A549 (cell line): ENCODE data around the gene KLK10. TPM values are rescaled to one million over a fixed set of nuclear protein-coding genes. Genes with fewer than 3 reads are reported as not detected.

Experiments used
- ATAC-seq, 2 experiments: fragments of 200-7000 bp in 1 of 2; fragments of >200 bp in 1 of 2; cut with Nextera tagmentation in 1 of 2; cut with Tn5 transposase in 1 of 2; 3 replicates each; pipeline versions ENCODE4 v1.8.0 to v1.9.1; 2018 to 2020; ENCODE audit warnings: mild to moderate bottlenecking in 1 of 2, moderate library complexity in 1 of 2
- CTCF ChIA-PET: fragments of 300-600 bp; sonication (Branson Sonifier 250); formaldehyde crosslinking; extraction: SDS; loops from one replicate; lab custom pipeline; 2021; ENCODE audit warnings: antibody characterized with exemption, inconsistent platforms; lab: Yijun Ruan, JAX
- POLR2A ChIA-PET: fragments of 350-600 bp; formaldehyde crosslinking; extraction: SDS; loops from one replicate; lab custom pipeline; 2021; ENCODE audit warnings: antibody characterized with exemption, inconsistent platforms; lab: Yijun Ruan, JAX
- DNase-seq, 2 experiments: peaks; one replicate each; pipeline versions ENCODE4 v3.0.0 to v3.0.0-alpha.2; 2011 to 2016; ENCODE audit warnings: low read depth in 1 of 2, low spot score in 1 of 2
- FAIRE-seq: peaks from 2 replicates; lab custom pipeline; 2011; peaks lifted over from hg19 to GRCh38; lab: Jason Lieb, UNC
- H3K27ac ChIP-seq, 2 experiments: fragments of >200 bp; sonication (Bioruptor Twin); formaldehyde crosslinking; 3 replicates each; pipeline ENCODE4 v1.5.1; 2016 to 2017
- H3K4me1 ChIP-seq: fragments of >200 bp; sonication (Bioruptor Twin); formaldehyde crosslinking; 3 replicates; pipeline ENCODE4 v1.6.1; 2016
- H3K4me2 ChIP-seq: fragments of >200 bp; sonication (Bioruptor Twin); formaldehyde crosslinking; 3 replicates; pipeline ENCODE4 v1.6.1; 2016
- H3K4me3 ChIP-seq: fragments of >200 bp; sonication (Bioruptor Twin); formaldehyde crosslinking; 3 replicates; pipeline ENCODE4 v1.5.1; 2016
- H3K9me3 ChIP-seq: fragments of >200 bp; sonication (Bioruptor Twin); formaldehyde crosslinking; 3 replicates; pipeline ENCODE4 v1.6.1; 2016
- BCL3 ChIP-seq: fragments of >200 bp; sonication (Bioruptor Twin); formaldehyde crosslinking; IDR thresholded peaks from 3 replicates; pipeline ENCODE4 v1.6.1; 2016
- BHLHE40 ChIP-seq: IDR thresholded peaks from 2 replicates; pipeline ENCODE4 v1.6.1; 2012; ENCODE audit warnings: low read depth, low read length, inconsistent platforms
- EHF ChIP-seq: fragments of 250-450 bp; sonication (Bioruptor Pico); IDR thresholded peaks from 2 replicates; pipeline ENCODE4 v1.5.0; 2020; ENCODE audit warnings: mild to moderate bottlenecking
- EP300 ChIP-seq, 2 experiments: fragments of >200 bp; sonication (Bioruptor Twin); formaldehyde crosslinking; IDR thresholded peaks; 2 replicates in 1 of 2; 3 replicates in 1 of 2; pipeline ENCODE4 v1.6.1; 2016 to 2017
- FOXS1 ChIP-seq: fragments of 250-450 bp; sonication (Bioruptor Pico); IDR thresholded peaks from 2 replicates; pipeline ENCODE4 v1.5.0; 2020; ENCODE audit warnings: mild to moderate bottlenecking, moderate library complexity
- HES2 ChIP-seq: fragments of >200 bp; sonication (Bioruptor Twin); formaldehyde crosslinking; IDR thresholded peaks from 2 replicates; pipeline ENCODE4 v1.6.1; 2016
- JUNB ChIP-seq: fragments of >200 bp; sonication (Bioruptor Twin); formaldehyde crosslinking; IDR thresholded peaks from 2 replicates; pipeline ENCODE4 v1.6.1; 2016
- MAX ChIP-seq: IDR thresholded peaks from 2 replicates; pipeline ENCODE4 v1.6.1; 2012
- MAZ ChIP-seq: fragments of 150-350 bp; IDR thresholded peaks from 2 replicates; pipeline ENCODE4 v1.6.1; 2014; ENCODE audit warnings: antibody characterized with exemption, low read depth, low read length, borderline replicate concordance
- NPAS2 ChIP-seq: fragments of 250-450 bp; sonication (Bioruptor Pico); IDR thresholded peaks from 2 replicates; pipeline ENCODE4 v1.8.0; 2022; ENCODE audit warnings: mild to moderate bottlenecking, moderate library complexity, borderline replicate concordance
- NR3C1 ChIP-seq: fragments of >200 bp; sonication (Bioruptor Twin); formaldehyde crosslinking; IDR thresholded peaks from 3 replicates; pipeline ENCODE4 v1.6.1; 2017
- POLR2AphosphoS2 ChIP-seq: conservative IDR thresholded peaks from 2 replicates; pipeline ENCODE4 v1.6.1; 2012; ENCODE audit warnings: low read length, improper control_type of control experiment, inconsistent platforms
- RARB ChIP-seq: fragments of 250-450 bp; sonication (Bioruptor Pico); IDR thresholded peaks from 2 replicates; pipeline ENCODE4 v1.8.0; 2021; ENCODE audit warnings: mild to moderate bottlenecking, moderate library complexity
- RFX5 ChIP-seq: fragments of 450-650 bp; IDR thresholded peaks from 2 replicates; pipeline ENCODE4 v1.7.1; 2014; ENCODE audit warnings: antibody characterized with exemption, mild to moderate bottlenecking, moderate library complexity
- RNF2 ChIP-seq: fragments of 200-600 bp; sonication (generic); IDR thresholded peaks from 2 replicates; pipeline ENCODE4 v1.6.1; 2016; ENCODE audit warnings: low read depth, mild to moderate bottlenecking, antibody characterized with exemption, moderate library complexity, borderline replicate concordance
- TFCP2L1 ChIP-seq: fragments of 250-450 bp; sonication (Bioruptor Pico); IDR thresholded peaks from 2 replicates; pipeline ENCODE4 v1.5.0; 2021; ENCODE audit warnings: mild to moderate bottlenecking
- TP53 ChIP-seq: fragments of 250-450 bp; sonication (Bioruptor Pico); IDR thresholded peaks from 2 replicates; pipeline ENCODE4 v1.5.0; 2021; ENCODE audit warnings: mild to moderate bottlenecking, moderate library complexity
- ZFP36 ChIP-seq: fragments of 450-650 bp; IDR thresholded peaks from 2 replicates; pipeline ENCODE4 v1.6.1; 2014; ENCODE audit warnings: borderline replicate concordance; ENCODE audit not compliant: partially characterized antibody
- ZSCAN20 ChIP-seq: fragments of 250-450 bp; sonication (Bioruptor Pico); IDR thresholded peaks from 2 replicates; pipeline ENCODE4 v1.8.0; 2022; ENCODE audit warnings: mild to moderate bottlenecking, moderate library complexity
- WGBS: methylation state at CpG from one replicate; pipeline ENCODE4 v1.1.6; 2017; ENCODE audit errors: missing lambda C conversion rate; 5-methylcytosine and 5-hydroxymethylcytosine counted together
- polyA plus RNA-seq, 4 experiments: library from polyadenylated mRNA; depleted of rRNA in 3 of 4; stranded (reverse); fragments of >200 nt; fragmentation: RNase III in 1 of 4; extraction: RNeasy Plus Mini Kit Qiagen cat#74134 plus additional on column Dnase treatment in 1 of 4; gene quantifications; 2 replicates in 3 of 4; 3 replicates in 1 of 4; pipeline ENCODE4 v1.2.3, GENCODE V29; 2011 to 2017
- TF ChIP-seq, protein P1 (sequence below): fragments of 450-650 bp; IDR thresholded peaks from 2 replicates; pipeline ENCODE4 v1.6.1; 2014; ENCODE audit warnings: antibody characterized with exemption

Gene KLK10
- polyA plus RNA-seq, 2 of the 4 experiments (the other 2 are of a cell fraction), result 0.18 TPM; not detected in 1

DNA sequence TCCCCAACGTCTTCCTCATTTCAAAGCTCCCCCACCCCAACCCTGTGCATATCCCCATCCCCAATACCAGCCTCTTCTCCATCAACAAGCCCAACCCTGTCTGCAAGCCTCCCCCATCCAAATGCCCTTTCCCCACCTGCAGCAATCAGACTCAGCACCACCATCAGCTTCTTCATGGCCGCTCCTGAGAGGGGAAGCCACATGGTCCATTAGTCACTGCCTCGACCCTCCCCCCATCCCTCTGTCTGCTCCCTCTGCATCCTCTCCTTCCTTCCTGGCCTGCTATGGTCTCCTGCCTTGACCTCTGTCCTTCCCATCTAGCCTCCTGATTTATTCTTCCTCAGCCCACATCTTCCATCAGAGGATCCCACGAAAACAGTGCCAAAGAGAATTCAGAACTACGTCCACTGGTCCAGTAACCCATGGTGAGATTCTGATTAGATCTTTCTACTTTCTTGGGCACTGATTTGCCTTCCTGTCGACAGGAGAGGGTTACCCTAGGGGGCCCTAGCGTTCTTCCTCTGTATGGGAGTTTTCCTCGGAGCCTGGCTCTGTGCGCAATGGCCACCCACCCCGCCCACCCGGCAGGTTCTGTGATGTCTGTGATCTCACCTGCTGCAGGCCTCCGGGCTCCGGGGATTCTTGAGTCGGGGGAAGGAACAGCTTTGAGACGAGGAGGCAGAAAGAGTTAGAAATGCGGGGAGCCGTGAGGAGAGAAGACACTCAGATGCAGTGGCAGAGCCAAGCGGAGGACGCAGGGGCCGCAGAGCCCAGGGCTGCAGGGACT is 51.4 kb downstream of the KLK10 start:
- ATAC-seq (no peak), FAIRE-seq (no peak), DNase-seq (no peak)
- Histone ChIP-seq H3K9me3 (peaks cover 5% of the 10 kb centered on the region; the same call in 1 of the 3 replicates), H3K4me3 (no peak overlapping the region), H3K4me2 (no peak overlapping the region), H3K4me1 (no peaks in the 10 kb centered on the region), H3K27ac (no peak overlapping the region)
- no peak for TF ChIP-seq NPAS2 (CRISPR knock-in tag)
- CTCF ChIA-PET, result interaction anchor here (0.7 to 1.4 kb wide), 3 partner anchors 38 to 126 kb away, joined by 3 to 4 read pairs (median 3); no protein-coding TSS in a partner anchor
- 62% methylated on average over 20 of the region's 20 CpGs for WGBS
- POLR2A ChIA-PET, result no interaction called here

- Histone ChIP-seq H3K4me1 (no peaks in the 10 kb centered on the region), H3K9me3 (peaks cover 5% of the 10 kb centered on the region; the same call in 2 of the 3 replicates), H3K4me3 (no peak overlapping the region), H3K4me2 (no peak overlapping the region), H3K27ac (no peak overlapping the region)
- ChIA-PET CTCF (no interaction called here), POLR2A (no interaction called here)
- no peak for DNase-seq
- FAIRE-seq, result no peak
- TF ChIP-seq EP300 (IDR thresholded peaks at IDR 0.05) (no peak), ZSCAN20 (no peak), JUNB (no peak), BCL3 (no peak), TFCP2L1 (CRISPR knock-in tag) (no peak), ZFP36 (no peak), HES2 (no peak), NR3C1 (no peak), RNF2 (no peak), MAZ (no peak), TP53 (no peak), POLR2AphosphoS2 (no peak), RARB (CRISPR knock-in tag) (no peak)
- TF ChIP-seq, protein P1, sequence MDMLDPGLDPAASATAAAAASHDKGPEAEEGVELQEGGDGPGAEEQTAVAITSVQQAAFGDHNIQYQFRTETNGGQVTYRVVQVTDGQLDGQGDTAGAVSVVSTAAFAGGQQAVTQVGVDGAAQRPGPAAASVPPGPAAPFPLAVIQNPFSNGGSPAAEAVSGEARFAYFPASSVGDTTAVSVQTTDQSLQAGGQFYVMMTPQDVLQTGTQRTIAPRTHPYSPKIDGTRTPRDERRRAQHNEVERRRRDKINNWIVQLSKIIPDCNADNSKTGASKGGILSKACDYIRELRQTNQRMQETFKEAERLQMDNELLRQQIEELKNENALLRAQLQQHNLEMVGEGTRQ, result no peak
- no peak for ATAC-seq
- WGBS, result 26% methylated on average over 3 of the region's 3 CpGs
Observed at GRCh38 chr19:50964266-50964665, 55.2 kb downstream of the KLK10 start.

GRCh38 chr19:50963381-50963780 is 56.1 kb downstream of the KLK10 start:
- FAIRE-seq (no peak), DNase-seq (no peak), ATAC-seq (no peak)
- Histone ChIP-seq H3K9me3 (peaks cover 5% of the 10 kb centered on the region; the same call in 2 of the 3 replicates), H3K4me3 (no peak overlapping the region), H3K4me1 (no peaks in the 10 kb centered on the region), H3K27ac (no peak overlapping the region), H3K4me2 (no peak overlapping the region)
- TF ChIP-seq RFX5 (no peak), FOXS1 (no peak), BHLHE40 (no peak), EHF (CRISPR knock-in tag) (no peak), TFCP2L1 (CRISPR knock-in tag) (no peak), MAX (no peak)
- CTCF ChIA-PET, result no interaction called here
- POLR2A ChIA-PET, result no interaction called here
- WGBS, result 32% methylated on average over 6 of the region's 6 CpGs

Other genes starting within 250 kb of the KLK10 start
- not detected in 2 replicates for gene GPR32, start 249.2 kb downstream of the KLK10 start, polyA plus RNA-seq (2011; rRNA removed)
- not detected in 3 replicates for gene GPR32, start 249.2 kb downstream of the KLK10 start, polyA plus RNA-seq (2017; fragmentation: RNase III; extraction: RNeasy Plus Mini Kit Qiagen cat#74134 plus additional on column Dnase treatment)
- gene ACP4, start 229.3 kb downstream of the KLK10 start, polyA plus RNA-seq (2011; rRNA removed), result not detected in 2 replicates
- gene ACP4, start 229.3 kb downstream of the KLK10 start, polyA plus RNA-seq (2017; fragmentation: RNase III; extraction: RNeasy Plus Mini Kit Qiagen cat#74134 plus additional on column Dnase treatment), result not detected in 3 replicates
- 0.25 and 0.30 TPM in 2 replicates for gene KLK1, start 195.9 kb downstream of the KLK10 start, polyA plus RNA-seq (2011; rRNA removed)
- gene KLK1, start 195.9 kb downstream of the KLK10 start, polyA plus RNA-seq (2017; fragmentation: RNase III; extraction: RNeasy Plus Mini Kit Qiagen cat#74134 plus additional on column Dnase treatment), result not detected in 3 replicates
- gene KLK15, start 186.1 kb downstream of the KLK10 start, polyA plus RNA-seq (2011; rRNA removed), result not detected in 2 replicates
- not detected in 3 replicates for gene KLK15, start 186.1 kb downstream of the KLK10 start, polyA plus RNA-seq (2017; fragmentation: RNase III; extraction: RNeasy Plus Mini Kit Qiagen cat#74134 plus additional on column Dnase treatment)
- not detected in 2 replicates for gene KLK3, start 164.8 kb downstream of the KLK10 start, polyA plus RNA-seq (2011; rRNA removed)
- gene KLK3, start 164.8 kb downstream of the KLK10 start, polyA plus RNA-seq (2017; fragmentation: RNase III; extraction: RNeasy Plus Mini Kit Qiagen cat#74134 plus additional on column Dnase treatment), result not detected in 3 replicates
- 0.42 and 0.49 TPM in 2 replicates for gene KLK2, start 146.3 kb downstream of the KLK10 start, polyA plus RNA-seq (2011; rRNA removed)
- 0.14 to 0.36 TPM (median 0.21 TPM) in 3 replicates for gene KLK2, start 146.3 kb downstream of the KLK10 start, polyA plus RNA-seq (2017; fragmentation: RNase III; extraction: RNeasy Plus Mini Kit Qiagen cat#74134 plus additional on column Dnase treatment)
- not detected in 2 replicates for gene KLK4, start 108.3 kb downstream of the KLK10 start, polyA plus RNA-seq (2011; rRNA removed)
- gene KLK4, start 108.3 kb downstream of the KLK10 start, polyA plus RNA-seq (2017; fragmentation: RNase III; extraction: RNeasy Plus Mini Kit Qiagen cat#74134 plus additional on column Dnase treatment), result not detected in 3 replicates
- gene KLK5, start 66.7 kb downstream of the KLK10 start, polyA plus RNA-seq (2011; rRNA removed), result not detected in 2 replicates
- not detected in 3 replicates for gene KLK5, start 66.7 kb downstream of the KLK10 start, polyA plus RNA-seq (2017; fragmentation: RNase III; extraction: RNeasy Plus Mini Kit Qiagen cat#74134 plus additional on column Dnase treatment)
- 0.13 TPM in 2 replicates for gene KLK6, start 50.1 kb downstream of the KLK10 start, polyA plus RNA-seq (2011; rRNA removed)
- gene KLK6, start 50.1 kb downstream of the KLK10 start, polyA plus RNA-seq (2017; fragmentation: RNase III; extraction: RNeasy Plus Mini Kit Qiagen cat#74134 plus additional on column Dnase treatment), result not detected in 3 replicates
- not detected in 2 replicates for gene KLK7, start 35.8 kb downstream of the KLK10 start, polyA plus RNA-seq (2011; rRNA removed)
- gene KLK7, start 35.8 kb downstream of the KLK10 start, polyA plus RNA-seq (2017; fragmentation: RNase III; extraction: RNeasy Plus Mini Kit Qiagen cat#74134 plus additional on column Dnase treatment), result not detected in 3 replicates
- gene KLK8, start 18.1 kb downstream of the KLK10 start, polyA plus RNA-seq (2011; rRNA removed), result not detected in 2 replicates
- not detected in 3 replicates for gene KLK8, start 18.1 kb downstream of the KLK10 start, polyA plus RNA-seq (2017; fragmentation: RNase III; extraction: RNeasy Plus Mini Kit Qiagen cat#74134 plus additional on column Dnase treatment)
- gene KLK11, start 6.9 kb upstream of the KLK10 start, polyA plus RNA-seq (2011; rRNA removed), result not detected in 2 replicates
- gene KLK11, start 6.9 kb upstream of the KLK10 start, polyA plus RNA-seq (2017; fragmentation: RNase III; extraction: RNeasy Plus Mini Kit Qiagen cat#74134 plus additional on column Dnase treatment), result not detected in 3 replicates
- not detected in 2 replicates for gene KLK12, start 15.3 kb upstream of the KLK10 start, polyA plus RNA-seq (2011; rRNA removed)
- not detected in 3 replicates for gene KLK12, start 15.3 kb upstream of the KLK10 start, polyA plus RNA-seq (2017; fragmentation: RNase III; extraction: RNeasy Plus Mini Kit Qiagen cat#74134 plus additional on column Dnase treatment)
- not detected in 2 replicates for gene KLK13, start 45.4 kb upstream of the KLK10 start, polyA plus RNA-seq (2011; rRNA removed)
- 0.09 TPM in 1 of 3 replicates, not detected in the others for gene KLK13, start 45.4 kb upstream of the KLK10 start, polyA plus RNA-seq (2017; fragmentation: RNase III; extraction: RNeasy Plus Mini Kit Qiagen cat#74134 plus additional on column Dnase treatment)
- 0.14 and 0.22 TPM in 2 replicates for gene KLK14, start 63.2 kb upstream of the KLK10 start, polyA plus RNA-seq (2011; rRNA removed)
- 0.22 to 0.44 TPM in 2 of 3 replicates, not detected in the other for gene KLK14, start 63.2 kb upstream of the KLK10 start, polyA plus RNA-seq (2017; fragmentation: RNase III; extraction: RNeasy Plus Mini Kit Qiagen cat#74134 plus additional on column Dnase treatment)
- gene CTU1, start 88.7 kb upstream of the KLK10 start, polyA plus RNA-seq (2011; rRNA removed), result 4.1 and 4.5 TPM in 2 replicates
- gene CTU1, start 88.7 kb upstream of the KLK10 start, polyA plus RNA-seq (2017; fragmentation: RNase III; extraction: RNeasy Plus Mini Kit Qiagen cat#74134 plus additional on column Dnase treatment), result 7.0 to 7.4 TPM (median 7.3 TPM) in 3 replicates
- not detected in 2 replicates for gene SIGLEC9, start 105.2 kb upstream of the KLK10 start, polyA plus RNA-seq (2011; rRNA removed)
- not detected in 3 replicates for gene SIGLEC9, start 105.2 kb upstream of the KLK10 start, polyA plus RNA-seq (2017; fragmentation: RNase III; extraction: RNeasy Plus Mini Kit Qiagen cat#74134 plus additional on column Dnase treatment)
- gene SIGLEC7, start 122.6 kb upstream of the KLK10 start, polyA plus RNA-seq (2011; rRNA removed), result not detected in 2 replicates
- gene SIGLEC7, start 122.6 kb upstream of the KLK10 start, polyA plus RNA-seq (2017; fragmentation: RNase III; extraction: RNeasy Plus Mini Kit Qiagen cat#74134 plus additional on column Dnase treatment), result not detected in 3 replicates
- 0.10 and 0.40 TPM in 2 replicates for gene CD33, start 205.4 kb upstream of the KLK10 start, polyA plus RNA-seq (2011; rRNA removed)
- gene CD33, start 205.4 kb upstream of the KLK10 start, polyA plus RNA-seq (2017; fragmentation: RNase III; extraction: RNeasy Plus Mini Kit Qiagen cat#74134 plus additional on column Dnase treatment), result 0.13 TPM in 1 of 3 replicates, not detected in the others
- gene SIGLECL1, start 231.4 kb upstream of the KLK10 start, polyA plus RNA-seq (2011; rRNA removed), result not detected in 2 replicates
- gene SIGLECL1, start 231.4 kb upstream of the KLK10 start, polyA plus RNA-seq (2017; fragmentation: RNase III; extraction: RNeasy Plus Mini Kit Qiagen cat#74134 plus additional on column Dnase treatment), result not detected in 3 replicates